ENCODE data around the gene ZNF217. TPM values are rescaled to one million over a fixed set of nuclear protein-coding genes. Genes with fewer than 3 reads are reported as not detected.

ZNF217 gene
- total and polyA plus RNA-seq, 9 of the 15 experiments (the other 6 are each of a cell fraction or from before 2014, with no cell fraction given) = 3.0 to 41.8 (median 16.8) TPM

DNA sequence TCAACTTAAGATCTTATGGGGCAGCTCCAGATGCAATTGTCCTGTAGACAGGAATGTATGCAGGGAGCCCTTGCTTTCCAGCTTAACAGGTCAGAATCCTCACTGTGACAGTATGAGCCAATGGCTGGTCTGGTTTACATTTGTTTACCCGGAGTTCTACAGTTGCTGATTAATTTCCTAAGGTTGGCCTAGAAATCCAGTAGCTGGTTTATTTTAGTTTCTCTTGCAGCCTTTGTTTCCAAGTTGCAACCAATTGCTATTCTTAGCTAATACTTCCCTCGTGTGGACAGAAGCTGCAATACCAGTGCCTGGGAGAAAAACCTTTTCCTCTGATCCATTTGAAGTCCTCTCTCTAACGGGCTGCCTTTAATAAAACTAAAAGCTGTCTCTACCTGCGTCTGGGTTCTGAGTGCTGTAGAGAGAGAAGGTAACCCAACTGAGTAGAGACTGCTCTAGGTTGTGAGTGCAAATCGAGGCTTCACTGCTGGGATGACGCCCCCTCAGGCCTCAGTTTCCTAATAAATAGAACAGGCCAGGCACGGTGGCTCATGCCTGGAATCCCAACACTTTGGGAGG is 45.9 kb downstream of the ZNF217 start (continued):
- TF ChIP-seq, protein P1, sequence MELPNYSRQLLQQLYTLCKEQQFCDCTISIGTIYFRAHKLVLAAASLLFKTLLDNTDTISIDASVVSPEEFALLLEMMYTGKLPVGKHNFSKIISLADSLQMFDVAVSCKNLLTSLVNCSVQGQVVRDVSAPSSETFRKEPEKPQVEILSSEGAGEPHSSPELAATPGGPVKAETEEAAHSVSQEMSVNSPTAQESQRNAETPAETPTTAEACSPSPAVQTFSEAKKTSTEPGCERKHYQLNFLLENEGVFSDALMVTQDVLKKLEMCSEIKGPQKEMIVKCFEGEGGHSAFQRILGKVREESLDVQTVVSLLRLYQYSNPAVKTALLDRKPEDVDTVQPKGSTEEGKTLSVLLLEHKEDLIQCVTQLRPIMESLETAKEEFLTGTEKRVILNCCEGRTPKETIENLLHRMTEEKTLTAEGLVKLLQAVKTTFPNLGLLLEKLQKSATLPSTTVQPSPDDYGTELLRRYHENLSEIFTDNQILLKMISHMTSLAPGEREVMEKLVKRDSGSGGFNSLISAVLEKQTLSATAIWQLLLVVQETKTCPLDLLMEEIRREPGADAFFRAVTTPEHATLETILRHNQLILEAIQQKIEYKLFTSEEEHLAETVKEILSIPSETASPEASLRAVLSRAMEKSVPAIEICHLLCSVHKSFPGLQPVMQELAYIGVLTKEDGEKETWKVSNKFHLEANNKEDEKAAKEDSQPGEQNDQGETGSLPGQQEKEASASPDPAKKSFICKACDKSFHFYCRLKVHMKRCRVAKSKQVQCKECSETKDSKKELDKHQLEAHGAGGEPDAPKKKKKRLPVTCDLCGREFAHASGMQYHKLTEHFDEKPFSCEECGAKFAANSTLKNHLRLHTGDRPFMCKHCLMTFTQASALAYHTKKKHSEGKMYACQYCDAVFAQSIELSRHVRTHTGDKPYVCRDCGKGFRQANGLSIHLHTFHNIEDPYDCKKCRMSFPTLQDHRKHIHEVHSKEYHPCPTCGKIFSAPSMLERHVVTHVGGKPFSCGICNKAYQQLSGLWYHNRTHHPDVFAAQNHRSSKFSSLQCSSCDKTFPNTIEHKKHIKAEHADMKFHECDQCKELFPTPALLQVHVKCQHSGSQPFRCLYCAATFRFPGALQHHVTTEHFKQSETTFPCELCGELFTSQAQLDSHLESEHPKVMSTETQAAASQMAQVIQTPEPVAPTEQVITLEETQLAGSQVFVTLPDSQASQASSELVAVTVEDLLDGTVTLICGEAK (IDR thresholded peaks at IDR 0.05) = no peak
- TF ChIP-seq, protein P1 (CRISPR knock-in tag; IDR thresholded peaks at IDR 0.05) = no peak
- TF ChIP-seq FOXK2 (conservative IDR thresholded peaks at IDR 0.05 in 1 of 2, IDR thresholded peaks at IDR 0.05 in 1 of 2; ENCODE audit: low read depth in 2 of 2) (0 out of 4 replicates have a peak, but pooled peaks of 1 of the 2 experiments have one; percentile 21), CBFA2T2 (conservative IDR thresholded peaks at IDR 0.05) (no peak), SMC3 (conservative IDR thresholded peaks at IDR 0.05; ENCODE audit: insufficient read depth, low read depth, low read length) (peak; percentile 89), JUND (IDR thresholded peaks at IDR 0.05; ENCODE audit: borderline replicate concordance, low read depth, low read length) (0 out of 2 replicates have a peak, but pooled peaks have one; percentile 6), JUND (tag; IDR thresholded peaks at IDR 0.05; ENCODE audit: borderline replicate concordance, low read depth, low read length) (no peak), STAG1 (CRISPR knock-in tag; IDR thresholded peaks at IDR 0.05; ENCODE audit: borderline replicate concordance) (peak; percentile 63; the same call in 1 of the 2 replicates), RAD21 (CRISPR knock-in tag; conservative IDR thresholded peaks at IDR 0.05 in 1 of 2, IDR thresholded peaks at IDR 0.05 in 1 of 2) (peak; percentile 94 to 97), CC2D1A (IDR thresholded peaks at IDR 0.05) (peak; percentile 54; the same call in 1 of the 2 replicates)
- TF ChIP-seq, protein P2, sequence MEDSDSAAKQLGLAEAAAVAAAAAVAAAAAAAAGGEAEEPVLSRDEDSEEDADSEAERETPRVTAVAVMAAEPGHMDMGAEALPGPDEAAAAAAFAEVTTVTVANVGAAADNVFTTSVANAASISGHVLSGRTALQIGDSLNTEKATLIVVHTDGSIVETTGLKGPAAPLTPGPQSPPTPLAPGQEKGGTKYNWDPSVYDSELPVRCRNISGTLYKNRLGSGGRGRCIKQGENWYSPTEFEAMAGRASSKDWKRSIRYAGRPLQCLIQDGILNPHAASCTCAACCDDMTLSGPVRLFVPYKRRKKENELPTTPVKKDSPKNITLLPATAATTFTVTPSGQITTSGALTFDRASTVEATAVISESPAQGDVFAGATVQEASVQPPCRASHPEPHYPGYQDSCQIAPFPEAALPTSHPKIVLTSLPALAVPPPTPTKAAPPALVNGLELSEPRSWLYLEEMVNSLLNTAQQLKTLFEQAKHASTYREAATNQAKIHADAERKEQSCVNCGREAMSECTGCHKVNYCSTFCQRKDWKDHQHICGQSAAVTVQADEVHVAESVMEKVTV (CRISPR knock-in tag; IDR thresholded peaks at IDR 0.05) = peak; percentile 89
- TF ChIP-seq, protein P3, sequence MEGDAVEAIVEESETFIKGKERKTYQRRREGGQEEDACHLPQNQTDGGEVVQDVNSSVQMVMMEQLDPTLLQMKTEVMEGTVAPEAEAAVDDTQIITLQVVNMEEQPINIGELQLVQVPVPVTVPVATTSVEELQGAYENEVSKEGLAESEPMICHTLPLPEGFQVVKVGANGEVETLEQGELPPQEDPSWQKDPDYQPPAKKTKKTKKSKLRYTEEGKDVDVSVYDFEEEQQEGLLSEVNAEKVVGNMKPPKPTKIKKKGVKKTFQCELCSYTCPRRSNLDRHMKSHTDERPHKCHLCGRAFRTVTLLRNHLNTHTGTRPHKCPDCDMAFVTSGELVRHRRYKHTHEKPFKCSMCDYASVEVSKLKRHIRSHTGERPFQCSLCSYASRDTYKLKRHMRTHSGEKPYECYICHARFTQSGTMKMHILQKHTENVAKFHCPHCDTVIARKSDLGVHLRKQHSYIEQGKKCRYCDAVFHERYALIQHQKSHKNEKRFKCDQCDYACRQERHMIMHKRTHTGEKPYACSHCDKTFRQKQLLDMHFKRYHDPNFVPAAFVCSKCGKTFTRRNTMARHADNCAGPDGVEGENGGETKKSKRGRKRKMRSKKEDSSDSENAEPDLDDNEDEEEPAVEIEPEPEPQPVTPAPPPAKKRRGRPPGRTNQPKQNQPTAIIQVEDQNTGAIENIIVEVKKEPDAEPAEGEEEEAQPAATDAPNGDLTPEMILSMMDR (IDR thresholded peaks at IDR 0.05 in 2 of 3, conservative IDR thresholded peaks at IDR 0.05 in 1 of 3; ENCODE audit: insufficient read depth in 2 of 3, low read depth in 1 of 3, low read length in 3 of 3) = peak; percentile 77 to 92 (median 81)
